22Rv1 (cell line): Measurements from ENCODE around the gene ATF6.

Experiments
- CTCF ChIP-seq: fragments of 450-650 bp; IDR thresholded peaks from 2 replicates; pipeline ENCODE4 v1.5.1; 2017; ENCODE audit warnings: mild to moderate bottlenecking
- ZFX ChIP-seq: fragments of 450-650 bp; IDR thresholded peaks from 2 replicates; pipeline ENCODE4 v1.6.1; 2017; ENCODE audit warnings: antibody characterized with exemption, borderline replicate concordance

DNA sequence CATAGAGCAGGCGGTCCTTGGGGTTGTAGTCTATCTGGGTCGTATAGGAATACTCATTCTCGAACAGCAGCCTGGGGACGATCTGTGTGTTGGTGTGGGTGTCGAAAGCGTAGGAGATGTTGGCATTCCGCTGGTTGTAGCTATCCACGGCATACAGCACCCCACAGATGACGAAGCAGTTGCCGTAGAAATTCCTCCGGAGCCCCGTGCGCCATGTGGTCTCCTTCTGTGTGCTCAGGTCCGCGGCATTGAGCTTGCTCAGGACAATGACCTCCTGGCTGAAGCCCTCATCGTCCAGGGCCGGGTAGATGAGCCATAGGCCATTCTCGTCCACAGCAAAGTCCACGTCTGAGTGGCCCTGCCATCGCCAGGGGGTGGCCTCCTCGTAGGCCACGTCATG is 217.6 kb downstream of the ATF6 start:
- TF ChIP-seq CTCF (no peak), ZFX (no peak)
